Adrenal gland (tissue), 12 donors: ENCODE results near the gene ARSI. TPM values are rescaled to one million over a fixed set of nuclear protein-coding genes. Genes with fewer than 3 reads are reported as not detected.

Experiments
- DNase-seq, 7 donors: peaks; one replicate each; pipeline ENCODE4 v3.0.0-alpha.2; 2019 to 2020
- H3K27ac ChIP-seq, 5 donors: fragments of 200-600 bp; sonication (generic) in 4 of 5; 1 replicate in 3 of 5; 2 replicates in 2 of 5; pipeline versions ENCODE4 v1.5.1 to v1.8.0; 2016 to 2020; ENCODE audit warnings: mild to moderate bottlenecking in 1 of 5
- H3K27me3 ChIP-seq: fragments of 200-600 bp; 2 replicates; pipeline ENCODE4 v1.8.0; 2021
- H3K36me3 ChIP-seq, 2 donors: fragments of 200-600 bp; replicated peaks in 1 of 2; 1 replicate in 1 of 2; 2 replicates in 1 of 2; pipeline versions ENCODE4 v1.5.1 to v1.8.0; 2018 to 2022
- H3K4me1 ChIP-seq, 2 donors: fragments of 200-600 bp; replicated peaks in 1 of 2; 1 replicate in 1 of 2; 2 replicates in 1 of 2; pipeline versions ENCODE4 v1.5.1 to v1.8.0; 2018 to 2021
- H3K4me3 ChIP-seq, 4 donors: fragments of 200-600 bp; sonication (generic) in 3 of 4; one replicate each; pipeline ENCODE4 v1.5.1; 2016 to 2018
- H3K9me3 ChIP-seq, 3 donors: fragments of 200-600 bp; sonication (generic) in 1 of 3; replicated peaks in 1 of 3; 1 replicate in 2 of 3; 2 replicates in 1 of 3; pipeline versions ENCODE4 v1.5.1 to v1.8.0; 2016 to 2021
- CTCF ChIP-seq, 6 experiments: fragments of 450-650 bp in 4 of 6; fragments of 200-600 bp in 2 of 6; sonication (generic) in 1 of 6; IDR thresholded peaks; 1 replicate in 5 of 6; 2 replicates in 1 of 6; pipeline versions ENCODE4 v1.5.1 to v1.8.0; 2016 to 2021; ENCODE audit warnings: antibody characterized with exemption in 6 of 6, mild to moderate bottlenecking in 2 of 6, moderate library complexity in 1 of 6
- POLR2A ChIP-seq, 2 donors: fragments of 450-650 bp; IDR thresholded peaks; one replicate each; pipeline ENCODE4 v1.6.1; 2017; ENCODE audit warnings: antibody characterized with exemption in 2 of 2, mild to moderate bottlenecking in 2 of 2, moderate library complexity in 1 of 2
- WGBS, 4 donors: extraction: QIAGEN DNeasy Blood & Tissue Kit in 2 of 4; methylation state at CpG; one replicate each; pipeline versions ENCODE4 v1.1.5 to v1.1.7; 2013 to 2017; 5-methylcytosine and 5-hydroxymethylcytosine counted together
- intact Hi-C, 2 donors: fragments of 100-400 bp; cut with DNase I; formaldehyde crosslinking; loops; one replicate each; pipeline versions ENCODE4 v1.14.1 to v1.15.0; 2022 to 2023
- polyA plus RNA-seq, 3 donors: library from polyadenylated mRNA; stranded (reverse); fragments of 200-250 nt in 2 of 3; fragments of 350-450 nt in 1 of 3; fragmentation: Illumina TruSeq in 1 of 3; extraction: RNeasy Lipid Tissue Mini Kit (QIAGEN cat#74804) in 1 of 3; gene quantifications; one replicate each; pipeline ENCODE4 v1.2.3, GENCODE V29; 2013 to 2014
- total RNA-seq, 9 donors: library from RNA; depleted of rRNA in 4 of 9; stranded (reverse); fragments of >200 nt in 4 of 9; fragments of 120-200 nt in 1 of 9; fragmentation: NEBNext Ultra II Directional in 1 of 9; extraction: Animal tissue kit (Norgen Biotek cat#: 25700) in 1 of 9; gene quantifications; one replicate each; pipeline versions ENCODE4 v1.1.0 to v1.2.4, GENCODE V29; 2013 to 2023
- donor health status: healthy with polysubstance abuse.
- donor health status: Bipolar disorder and iron deficiency.
- donor health status: DM: yes; HTN: yes; CAD: no.
- donor health status: DM: no; HTN: no; CAD: no.
- donor health status: DM: no; HTN: no; CAD: no.
- donor health status: DM: yes; HTN: yes; CAD: no.

Gene ARSI
- total and polyA plus RNA-seq, 12 donors, result 0.12 to 0.96 (median 0.39) TPM; not detected in 2

GRCh38 chr5:150288791-150289190, 13.9 kb downstream of the ARSI start:
- Histone ChIP-seq H3K4me3 (no peak overlapping the region), H3K4me1 (no peaks in the 10 kb centered on the region), H3K27ac (no peak overlapping the region), H3K9me3 (no peaks in the 10 kb centered on the region), H3K36me3 (no peaks in the 10 kb centered on the region), H3K27me3 (no peaks in the 10 kb centered on the region)
- no peak for DNase-seq
- WGBS, 4 donors, result 58 to 66% (median 62%) methylated on average over 6 of the region's 6 CpGs
- TF ChIP-seq CTCF (IDR thresholded peaks at IDR 0.05) (no peak), POLR2A (IDR thresholded peaks at IDR 0.05) (no peak)
- intact Hi-C loops, result no loop called here

GRCh38 chr5:150288361-150288760, 14.3 kb downstream of the ARSI start:
- DNase-seq, result no peak
- no peaks in the 10 kb centered on the region for H3K4me1 ChIP-seq
- TF ChIP-seq POLR2A (IDR thresholded peaks at IDR 0.05), result no peak
- no peak for TF ChIP-seq CTCF (IDR thresholded peaks at IDR 0.05)
- no peaks in the 10 kb centered on the region for H3K9me3 ChIP-seq
- H3K27ac ChIP-seq, result no peak overlapping the region
- H3K4me3 ChIP-seq, result no peak overlapping the region
- H3K27me3 ChIP-seq, result no peaks in the 10 kb centered on the region
- no peaks in the 10 kb centered on the region for H3K36me3 ChIP-seq
- intact Hi-C loops, result no loop called here
- 83 to 93% (median 87%) methylated on average over 4 of the region's 4 CpGs for WGBS, 4 donors

DNA sequence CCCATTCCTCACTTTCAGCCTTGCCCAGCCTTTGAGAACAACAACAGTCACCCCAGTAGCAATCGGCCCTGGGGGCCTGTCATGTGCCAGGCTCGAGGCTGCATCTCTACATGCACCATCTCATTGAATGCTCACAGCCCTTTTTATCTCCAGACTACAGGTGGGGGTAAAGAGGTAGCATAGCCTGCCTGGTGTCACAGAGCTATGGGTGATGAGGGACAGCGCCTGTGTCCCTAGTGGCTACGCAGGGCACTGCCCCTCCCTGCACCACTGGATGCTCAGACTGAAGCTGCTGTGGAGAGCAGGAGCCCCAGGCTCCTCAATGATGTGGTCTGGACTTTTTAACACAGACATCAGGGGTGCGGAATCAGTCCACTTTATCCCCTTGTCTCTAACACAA, 15.9 kb downstream of the ARSI start:
- Histone ChIP-seq H3K27ac (no peak overlapping the region), H3K27me3 (no peaks in the 10 kb centered on the region), H3K9me3 (no peaks in the 10 kb centered on the region), H3K4me3 (no peak overlapping the region), H3K36me3 (no peaks in the 10 kb centered on the region), H3K4me1 (no peaks in the 10 kb centered on the region)
- 75 to 86% (median 81%) methylated on average over 3 to 5 of the region's 5 CpGs for WGBS, 4 donors
- intact Hi-C loops, result no loop called here
- DNase-seq, result peak in 1 of 7 donors; percentile 14
- TF ChIP-seq CTCF (IDR thresholded peaks at IDR 0.05) (peak in 3 of 6 experiments; percentile 24 to 31 (median 29)), POLR2A (IDR thresholded peaks at IDR 0.05) (no peak)

- no peaks in the 10 kb centered on the region for H3K36me3 ChIP-seq
- TF ChIP-seq POLR2A (IDR thresholded peaks at IDR 0.05), result no peak
- TF ChIP-seq CTCF (IDR thresholded peaks at IDR 0.05), result no peak
- no peaks in the 10 kb centered on the region for H3K27me3 ChIP-seq
- intact Hi-C loops, result no loop called here
- H3K9me3 ChIP-seq, result no peaks in the 10 kb centered on the region
- H3K4me3 ChIP-seq, result no peak overlapping the region
- H3K4me1 ChIP-seq, result no peaks in the 10 kb centered on the region
- H3K27ac ChIP-seq, result no peak overlapping the region
- 76 to 93% (median 91%) methylated on average over 6 to 7 of the region's 7 CpGs for WGBS, 4 donors
- DNase-seq, result no peak
Observed at GRCh38 chr5:150285114-150285513, 17.6 kb downstream of the ARSI start.
